ENCODE data around the gene TF. TPM values are rescaled to one million over a fixed set of nuclear protein-coding genes. Genes with fewer than 3 reads are reported as not detected.

Gene TF
- total RNA-seq, 2 experiments from 2014 or later, result 0.02 to 0.08 TPM

GRCh38 chr3:133799794-133800585, 53.8 kb downstream of the TF start:
- Mint-ChIP-seq H3K27me3 (peaks cover 14% of the 10 kb centered on the region), H3K36me3 (no peaks in the 10 kb centered on the region), H3K9me3 (peaks cover 2% of the 10 kb centered on the region), H3K4me1 (peaks cover under 1% of the 10 kb centered on the region), H3K27ac (no peak overlapping the region), H3K4me3 (no peak overlapping the region)
- no peak for DNase-seq

GRCh38 chr3:133803469-133803868, 57.3 kb downstream of the TF start:
- Mint-ChIP-seq H3K36me3 (peaks cover 9% of the 10 kb centered on the region), H3K9me3 (no peaks in the 10 kb centered on the region), H3K4me3 (no peak overlapping the region), H3K27ac (no peak overlapping the region), H3K27me3 (no peaks in the 10 kb centered on the region), H3K4me1 (peaks cover 20% of the 10 kb centered on the region)
- no peak for DNase-seq

DNA sequence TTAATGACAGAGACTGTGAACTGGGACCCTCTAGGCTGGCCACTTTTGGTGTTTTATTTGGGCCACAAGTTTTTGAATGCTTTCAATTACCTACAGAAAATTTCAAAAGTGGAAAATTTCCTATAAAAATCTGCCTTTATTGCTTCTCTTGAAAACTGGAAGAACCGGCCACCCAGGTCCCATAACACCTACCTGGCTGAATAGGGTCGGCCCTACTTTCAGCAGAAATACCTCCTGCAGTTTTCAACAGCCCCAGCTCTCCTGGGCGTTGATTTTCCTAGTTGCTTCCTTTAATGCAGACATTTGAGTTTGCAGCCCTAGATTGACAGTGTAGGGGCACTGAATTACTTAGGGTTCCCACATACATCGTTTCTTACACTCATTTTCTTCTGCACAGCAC, 58.7 kb downstream of the TF start:
- no peaks in the 10 kb centered on the region for H3K9me3 Mint-ChIP-seq
- DNase-seq, result no peak
- H3K4me1 Mint-ChIP-seq, result peaks cover 25% of the 10 kb centered on the region
- H3K4me3 Mint-ChIP-seq, result peak overlapping the region; percentile 97
- no peaks in the 10 kb centered on the region for H3K27me3 Mint-ChIP-seq
- H3K27ac Mint-ChIP-seq, result peak overlapping the region; percentile 96
- H3K36me3 Mint-ChIP-seq, result peaks cover 17% of the 10 kb centered on the region

- no peaks in the 10 kb centered on the region for H3K9me3 Mint-ChIP-seq
Observed at GRCh38 chr3:133805384-133805701, 59.1 kb downstream of the TF start.

GRCh38 chr3:133805702-133806475, 59.7 kb downstream of the TF start, which contains the start of gene SRPRB:
TSS of gene SRPRB (plus strand) at chr3:133805815. CDS start at chr3:133805849, 34 bp downstream.
- peaks cover 32% of the 10 kb centered on the region for H3K4me1 Mint-ChIP-seq
- H3K36me3 Mint-ChIP-seq, result peaks cover 22% of the 10 kb centered on the region
- H3K9me3 Mint-ChIP-seq, result no peaks in the 10 kb centered on the region
- H3K27ac Mint-ChIP-seq, result peak within 1 kb of the TSS; percentile 96
- peak within 1 kb of the TSS; percentile 97 for H3K4me3 Mint-ChIP-seq
- peak; percentile 96 for DNase-seq
- no peaks in the 10 kb centered on the region for H3K27me3 Mint-ChIP-seq

More at GRCh38 chr3:133805384-133805701, 59.1 kb downstream of the TF start:
- Mint-ChIP-seq H3K36me3 (peaks cover 19% of the 10 kb centered on the region), H3K4me1 (peaks cover 30% of the 10 kb centered on the region), H3K27ac (peak overlapping the region; percentile 96), H3K27me3 (no peaks in the 10 kb centered on the region), H3K4me3 (peak overlapping the region; percentile 97)
- no peak for DNase-seq

GRCh38 chr3:133812872-133813271, 66.7 kb downstream of the TF start:
- DNase-seq, result no peak
- H3K4me1 Mint-ChIP-seq, result peaks cover 20% of the 10 kb centered on the region
- H3K27me3 Mint-ChIP-seq, result no peaks in the 10 kb centered on the region
- H3K4me3 Mint-ChIP-seq, result no peak overlapping the region
- H3K9me3 Mint-ChIP-seq, result no peaks in the 10 kb centered on the region
- H3K27ac Mint-ChIP-seq, result peak overlapping the region; percentile 23
- peaks cover 29% of the 10 kb centered on the region for H3K36me3 Mint-ChIP-seq

DNA sequence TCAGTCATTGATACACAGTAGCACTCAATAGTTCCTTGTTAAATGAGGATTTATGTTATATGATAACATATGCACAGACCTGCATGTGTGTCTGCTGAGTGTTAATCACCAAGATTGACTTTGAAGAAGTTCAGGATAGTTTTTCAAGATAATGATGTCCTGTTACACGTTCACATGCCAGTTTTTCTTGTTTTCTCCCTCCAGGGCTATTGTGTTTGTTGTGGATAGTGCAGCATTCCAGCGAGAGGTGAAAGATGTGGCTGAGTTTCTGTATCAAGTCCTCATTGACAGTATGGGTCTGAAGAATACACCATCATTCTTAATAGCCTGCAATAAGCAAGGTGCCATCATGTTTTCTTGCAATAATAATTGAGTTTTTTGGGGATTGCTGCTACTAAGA, 69.2 kb downstream of the TF start:
- H3K36me3 Mint-ChIP-seq, result peaks cover 27% of the 10 kb centered on the region

DNA sequence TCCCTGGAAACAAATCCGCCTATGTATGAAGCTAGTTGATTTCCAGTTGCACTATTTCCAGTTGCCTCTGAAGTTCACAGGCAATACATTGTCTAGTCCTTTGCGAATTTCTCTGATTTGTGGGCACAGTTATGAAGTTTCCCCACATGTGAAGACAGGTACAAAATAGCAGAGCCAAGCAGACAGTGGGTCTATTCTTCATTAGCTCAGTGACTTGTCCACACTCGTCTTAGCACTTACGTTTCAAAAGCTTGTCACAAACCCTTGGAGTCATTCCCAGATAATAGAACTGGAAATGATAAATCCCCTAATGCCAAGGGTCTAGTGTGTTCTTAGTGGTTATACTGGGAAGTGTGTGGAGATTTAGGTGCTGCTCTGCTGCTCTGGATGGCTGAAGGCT, 73.9 kb downstream of the TF start:
- Mint-ChIP-seq H3K27ac (no peak overlapping the region), H3K36me3 (peaks cover 39% of the 10 kb centered on the region), H3K27me3 (no peaks in the 10 kb centered on the region), H3K9me3 (no peaks in the 10 kb centered on the region), H3K4me1 (no peaks in the 10 kb centered on the region), H3K4me3 (no peak overlapping the region)
- DNase-seq, result no peak

More for the DNA sequence above, 69.2 kb downstream of the TF start:
- Mint-ChIP-seq H3K9me3 (no peaks in the 10 kb centered on the region), H3K4me1 (peaks cover 8% of the 10 kb centered on the region), H3K27me3 (no peaks in the 10 kb centered on the region), H3K27ac (no peak overlapping the region), H3K4me3 (no peak overlapping the region)
- DNase-seq, result no peak

- H3K9me3 Mint-ChIP-seq, result no peaks in the 10 kb centered on the region
- H3K27me3 Mint-ChIP-seq, result no peaks in the 10 kb centered on the region
- no peaks in the 10 kb centered on the region for H3K4me1 Mint-ChIP-seq
- H3K36me3 Mint-ChIP-seq, result peaks cover 47% of the 10 kb centered on the region
- no peak for DNase-seq
- H3K4me3 Mint-ChIP-seq, result no peak overlapping the region
- H3K27ac Mint-ChIP-seq, result peak overlapping the region; percentile 17
Observed at GRCh38 chr3:133820889-133821675, 74.9 kb downstream of the TF start.

GRCh38 chr3:133821767-133822638, 75.8 kb downstream of the TF start:
- no peak for DNase-seq
- Mint-ChIP-seq H3K4me3 (no peak overlapping the region), H3K27ac (peak overlapping the region; percentile 42), H3K4me1 (no peaks in the 10 kb centered on the region), H3K36me3 (peaks cover 47% of the 10 kb centered on the region), H3K27me3 (no peaks in the 10 kb centered on the region), H3K9me3 (no peaks in the 10 kb centered on the region)

DNA sequence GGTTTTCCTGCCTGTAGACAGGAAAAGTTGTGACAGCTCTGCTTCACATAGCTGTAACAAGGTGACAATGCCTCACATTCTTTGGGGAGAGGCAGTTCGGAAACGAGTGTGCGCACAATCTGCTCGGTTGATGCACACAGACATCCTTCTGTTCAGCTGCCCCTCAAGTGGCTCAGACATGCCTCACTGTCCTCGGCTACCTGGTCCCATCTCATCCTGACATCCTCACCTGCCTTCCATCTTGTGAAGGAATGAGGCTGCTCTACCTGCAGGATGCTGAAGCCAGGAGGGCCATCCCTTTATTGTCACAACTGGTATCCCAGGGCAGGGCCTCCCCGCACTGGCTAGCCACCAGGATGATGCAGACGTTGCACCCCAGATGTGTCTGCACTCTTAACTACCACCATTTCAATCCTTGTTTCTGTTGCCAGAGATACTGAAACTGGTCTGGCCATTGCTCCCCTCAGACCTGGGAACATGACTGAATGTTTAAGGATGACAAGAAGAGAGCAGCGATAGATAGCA, 78.8 kb downstream of the TF start:
- Mint-ChIP-seq H3K27me3 (no peaks in the 10 kb centered on the region), H3K9me3 (no peaks in the 10 kb centered on the region), H3K27ac (no peak overlapping the region), H3K36me3 (peaks cover 42% of the 10 kb centered on the region), H3K4me3 (no peak overlapping the region), H3K4me1 (no peaks in the 10 kb centered on the region)
- no peak for DNase-seq

GRCh38 chr3:133825969-133826727, 80.0 kb downstream of the TF start:
- H3K27me3 Mint-ChIP-seq, result no peaks in the 10 kb centered on the region
- peaks cover 34% of the 10 kb centered on the region for H3K36me3 Mint-ChIP-seq
- no peaks in the 10 kb centered on the region for H3K9me3 Mint-ChIP-seq
- H3K4me1 Mint-ChIP-seq, result no peaks in the 10 kb centered on the region
- H3K27ac Mint-ChIP-seq, result no peak overlapping the region
- no peak for DNase-seq
- H3K4me3 Mint-ChIP-seq, result no peak overlapping the region

DNA sequence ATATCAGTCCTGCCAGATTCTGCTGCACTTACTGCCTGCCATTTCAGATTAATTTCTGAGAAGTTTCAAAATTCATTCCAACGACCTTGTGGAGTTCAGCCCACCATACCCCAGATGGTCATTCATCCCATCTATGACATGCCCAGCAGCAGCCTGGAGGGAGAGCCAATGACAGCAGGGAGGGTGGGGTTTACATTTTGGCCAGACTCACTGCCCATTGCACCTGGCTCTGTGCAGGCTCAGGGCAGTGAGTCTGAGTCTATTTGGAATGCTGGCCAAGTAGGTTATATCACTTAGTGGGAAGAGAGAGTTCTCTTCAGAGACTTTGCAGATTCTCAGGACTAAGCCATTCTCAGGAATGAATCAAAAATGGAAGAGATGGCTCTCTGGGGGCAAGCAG, 80.9 kb downstream of the TF start:
- peaks cover 29% of the 10 kb centered on the region for H3K36me3 Mint-ChIP-seq
- no peak overlapping the region for H3K27ac Mint-ChIP-seq
- no peaks in the 10 kb centered on the region for H3K9me3 Mint-ChIP-seq
- no peaks in the 10 kb centered on the region for H3K4me1 Mint-ChIP-seq
- H3K27me3 Mint-ChIP-seq, result no peaks in the 10 kb centered on the region
- no peak overlapping the region for H3K4me3 Mint-ChIP-seq
- no peak for DNase-seq

Measured in activated naive CD8-positive, alpha-beta T cell treated with anti-CD3 and anti-CD28 coated beads for 36 hours (primary cell).